GM18520 (cell line): ENCODE measurements around the gene SHPK.

Source experiments
- ATAC-seq: cut with Tn5 transposase; IDR thresholded peaks from one replicate; pipeline ENCODE4 v1.9.1; 2021; ENCODE audit not compliant: unreplicated experiment

The SHPK gene

GRCh38 chr17:3636154-3636907 is at the start of gene SHPK, which contains the start of gene CTNS:
Gene SHPK (minus strand): TSS chr17:3636250. CDS start chr17:3636219, 31 bp downstream.
Gene CTNS (plus strand): TSS chr17:3636760. CDS start chr17:3640207, 3,447 bp downstream.
- peak; percentile 92 for ATAC-seq

- no peak for ATAC-seq
Measured at GRCh38 chr17:3685174-3685573, 49.1 kb upstream of the SHPK start.

GRCh38 chr17:3683054-3683511 is 47.0 kb upstream of the SHPK start:
- ATAC-seq = no peak

GRCh38 chr17:3682033-3682432 is 46.0 kb upstream of the SHPK start:
- no peak for ATAC-seq

- no peak for ATAC-seq
Measured at GRCh38 chr17:3681565-3681964, 45.5 kb upstream of the SHPK start.

- no peak for ATAC-seq
Measured at GRCh38 chr17:3681057-3681456, 45.0 kb upstream of the SHPK start.

GRCh38 chr17:3679531-3680126 is 43.6 kb upstream of the SHPK start:
- no peak for ATAC-seq

GRCh38 chr17:3678821-3679530 is 42.9 kb upstream of the SHPK start:
- ATAC-seq = no peak

GRCh38 chr17:3678095-3678820 is 42.2 kb upstream of the SHPK start:
- no peak for ATAC-seq

GRCh38 chr17:3675886-3676285 is 39.8 kb upstream of the SHPK start:
- no peak for ATAC-seq

- no peak for ATAC-seq
Measured at GRCh38 chr17:3672571-3672970, 36.5 kb upstream of the SHPK start.

- ATAC-seq = no peak
Measured at GRCh38 chr17:3669548-3669947, 33.5 kb upstream of the SHPK start.

- ATAC-seq = no peak
Measured at GRCh38 chr17:3669085-3669347, 33.0 kb upstream of the SHPK start.

GRCh38 chr17:3668279-3669084 is 32.4 kb upstream of the SHPK start, which contains the start of the genes EMC6 and TAX1BP3:
Gene EMC6 (plus strand): TSS chr17:3668812. CDS start chr17:3669147, 335 bp downstream.
Gene TAX1BP3 (minus strand): TSS chr17:3668578. CDS start chr17:3668526, 52 bp downstream.
- peak; percentile 91 for ATAC-seq

GRCh38 chr17:3667366-3668278 is 31.6 kb upstream of the SHPK start:
- ATAC-seq = no peak

GRCh38 chr17:3666516-3666915 is 30.5 kb upstream of the SHPK start:
- ATAC-seq = no peak

- ATAC-seq = no peak
Measured at GRCh38 chr17:3665834-3666233, 29.8 kb upstream of the SHPK start.

GRCh38 chr17:3663102-3664011 is 27.3 kb upstream of the SHPK start:
- no peak for ATAC-seq
